Pancreas (tissue), 10 donors: ENCODE results near the gene ENO2. TPM values are rescaled to one million over a fixed set of nuclear protein-coding genes. Genes with fewer than 3 reads are reported as not detected.
A peak's percentile ranks its signal among the peaks of the same experiment; 100 is the strongest.

Experiments used
- ATAC-seq, 4 donors: fragments of 200-7000 bp; cut with Tn5 transposase; one replicate each; pipeline versions ENCODE4 v1.8.0 to v1.9.1; 2020; ENCODE audit warnings: mild to moderate bottlenecking in 4 of 4, moderate library complexity in 4 of 4
- DNase-seq, 6 donors: peaks; one replicate each; pipeline ENCODE4 v3.0.0-alpha.2; 2020
- FAIRE-seq: peaks from 2 replicates; lab custom pipeline; 2012; peaks lifted over from hg19 to GRCh38; lab: Jason Lieb, UNC
- H3K27ac ChIP-seq, 4 donors: fragments of 200-600 bp; sonication (generic); 1 replicate in 3 of 4; 2 replicates in 1 of 4; pipeline versions ENCODE4 v1.5.0 to v1.8.0; 2020
- H3K27me3 ChIP-seq, 4 donors: fragments of 200-600 bp; one replicate each; pipeline ENCODE4 v1.8.0; 2021
- H3K36me3 ChIP-seq, 3 donors: fragments of 200-600 bp; sonication (generic) in 1 of 3; one replicate each; pipeline versions ENCODE4 v1.5.0 to v1.8.0; 2020 to 2021
- H3K4me1 ChIP-seq, 3 donors: fragments of 200-600 bp; one replicate each; pipeline ENCODE4 v1.8.0; 2021
- H3K4me3 ChIP-seq, 4 donors: fragments of 200-600 bp; sonication (generic) in 2 of 4; one replicate each; pipeline versions ENCODE4 v1.5.0 to v1.8.0; 2020 to 2021
- H3K9me3 ChIP-seq, 4 donors: fragments of 200-600 bp; one replicate each; pipeline ENCODE4 v1.8.0; 2021
- WGBS, 2 donors: extraction: QIAGEN DNeasy Blood & Tissue Kit; methylation state at CpG; one replicate each; pipeline ENCODE4 v1.1.7; 2013; 5-methylcytosine and 5-hydroxymethylcytosine counted together
- intact Hi-C, 3 donors: fragments of 100-400 bp; cut with DNase I; formaldehyde crosslinking; loops; one replicate each; pipeline versions ENCODE4 v1.11.1 to v1.14.2; 2022
- polyA plus RNA-seq, 2 donors: library from polyadenylated mRNA; stranded (reverse); fragments of 200-250 nt; gene quantifications; one replicate each; pipeline ENCODE4 v1.2.3, GENCODE V29; 2013
- total RNA-seq, 6 donors: library from RNA; stranded (reverse); fragmentation: NEBNext Ultra II Directional in 4 of 6; extraction: Animal tissue kit (Norgen Biotek cat#: 25700) in 4 of 6; gene quantifications; one replicate each; pipeline versions ENCODE4 v1.2.1 to v1.2.4, GENCODE V29; 2021 to 2023
- TF ChIP-seq, protein P1 (sequence below), 4 donors: fragments of 200-600 bp; sonication (generic) in 3 of 4; IDR thresholded peaks; one replicate each; pipeline versions ENCODE4 v1.5.0 to v1.8.0; 2021; ENCODE audit warnings: antibody characterized with exemption in 4 of 4
- donor health status: healthy with polysubstance abuse.
- donor health status: DM: no; HTN: no; CAD: no; lungs with moderate emphysema.
- donor health status: DM: no; HTN: no; CAD: no.
- donor health status: control.
- donor health status: control.
- donor health status: Bipolar disorder and iron deficiency.
- donor health status: DM: yes; HTN: yes; CAD: no.
- donor health status: DM: no; HTN: no; CAD: no.
- donor health status: DM: no; HTN: no; CAD: no.
- donor health status: DM: yes; HTN: yes; CAD: no.

ENO2 gene
- total and polyA plus RNA-seq, 8 donors, result 2.3 to 53.6 (median 6.6) TPM

DNA sequence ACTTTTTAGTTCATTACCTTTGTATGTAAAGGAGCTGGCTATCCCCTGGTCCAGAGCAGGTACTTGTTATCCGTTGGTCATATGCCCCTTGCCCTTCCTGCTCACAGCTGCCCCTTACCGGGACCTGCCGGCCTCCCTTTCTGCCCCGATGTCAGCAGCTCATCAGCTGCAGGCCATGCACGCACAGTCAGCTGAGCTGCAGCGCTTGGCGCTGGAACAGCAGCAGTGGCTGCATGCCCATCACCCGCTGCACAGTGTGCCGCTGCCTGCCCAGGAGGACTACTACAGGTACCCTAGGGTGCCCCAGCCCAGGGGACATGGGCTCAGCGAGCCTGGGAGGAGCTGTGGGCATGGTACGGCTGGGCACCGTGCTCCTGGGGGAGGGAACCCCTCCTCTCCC lies 26.9 kb downstream of the ENO2 start:
- Histone ChIP-seq H3K27me3 (no peaks in the 10 kb centered on the region), H3K9me3 (no peaks in the 10 kb centered on the region), H3K27ac (no peak overlapping the region), H3K4me1 (peaks cover 18 to 28% (median 22%) of the 10 kb centered on the region in 3 donors), H3K36me3 (peaks cover 0 to 4% (median 0%) of the 10 kb centered on the region in 3 donors), H3K4me3 (no peak overlapping the region)
- WGBS, 2 donors, result 84 to 89% methylated on average over 12 of the region's 12 CpGs
- DNase-seq (peak in 2 of 6 donors; percentile 57 to 82), ATAC-seq (no peak), FAIRE-seq (no peak)
- TF ChIP-seq, protein P1, sequence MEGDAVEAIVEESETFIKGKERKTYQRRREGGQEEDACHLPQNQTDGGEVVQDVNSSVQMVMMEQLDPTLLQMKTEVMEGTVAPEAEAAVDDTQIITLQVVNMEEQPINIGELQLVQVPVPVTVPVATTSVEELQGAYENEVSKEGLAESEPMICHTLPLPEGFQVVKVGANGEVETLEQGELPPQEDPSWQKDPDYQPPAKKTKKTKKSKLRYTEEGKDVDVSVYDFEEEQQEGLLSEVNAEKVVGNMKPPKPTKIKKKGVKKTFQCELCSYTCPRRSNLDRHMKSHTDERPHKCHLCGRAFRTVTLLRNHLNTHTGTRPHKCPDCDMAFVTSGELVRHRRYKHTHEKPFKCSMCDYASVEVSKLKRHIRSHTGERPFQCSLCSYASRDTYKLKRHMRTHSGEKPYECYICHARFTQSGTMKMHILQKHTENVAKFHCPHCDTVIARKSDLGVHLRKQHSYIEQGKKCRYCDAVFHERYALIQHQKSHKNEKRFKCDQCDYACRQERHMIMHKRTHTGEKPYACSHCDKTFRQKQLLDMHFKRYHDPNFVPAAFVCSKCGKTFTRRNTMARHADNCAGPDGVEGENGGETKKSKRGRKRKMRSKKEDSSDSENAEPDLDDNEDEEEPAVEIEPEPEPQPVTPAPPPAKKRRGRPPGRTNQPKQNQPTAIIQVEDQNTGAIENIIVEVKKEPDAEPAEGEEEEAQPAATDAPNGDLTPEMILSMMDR (IDR thresholded peaks at IDR 0.05), result no peak
- intact Hi-C loops, result loop anchor here in 1 of 3 donors (10.0 kb wide), 1 partner anchor 164 kb away; the partner anchor contains the start of gene C1RL

DNA sequence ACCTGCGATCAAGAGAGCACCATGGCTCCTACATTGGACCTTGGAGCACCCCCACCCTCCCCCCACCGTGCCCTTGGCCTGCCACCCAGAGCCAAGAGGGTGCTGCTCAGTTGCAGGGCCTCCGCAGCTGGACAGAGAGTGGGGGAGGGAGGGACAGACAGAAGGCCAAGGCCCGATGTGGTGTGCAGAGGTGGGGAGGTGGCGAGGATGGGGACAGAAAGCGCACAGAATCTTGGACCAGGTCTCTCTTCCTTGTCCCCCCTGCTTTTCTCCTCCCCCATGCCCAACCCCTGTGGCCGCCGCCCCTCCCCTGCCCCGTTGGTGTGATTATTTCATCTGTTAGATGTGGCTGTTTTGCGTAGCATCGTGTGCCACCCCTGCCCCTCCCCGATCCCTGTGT lies 27.4 kb downstream of the ENO2 start:
- H3K27me3 ChIP-seq, result no peaks in the 10 kb centered on the region
- DNase-seq, result peak in 2 of 6 donors; percentile 57 to 69
- H3K9me3 ChIP-seq, result no peaks in the 10 kb centered on the region
- H3K27ac ChIP-seq, result no peak overlapping the region
- no peak overlapping the region for H3K4me3 ChIP-seq
- no peak for FAIRE-seq
- TF ChIP-seq, protein P1 (IDR thresholded peaks at IDR 0.05), result no peak
- H3K36me3 ChIP-seq, result peaks cover 0 to 4% (median 0%) of the 10 kb centered on the region in 3 donors
- intact Hi-C loops, result loop anchor here in 1 of 3 donors (10.0 kb wide), 1 partner anchor 163 kb away; the partner anchor contains the start of gene C1RL
- ATAC-seq, result no peak
- 72 to 77% methylated on average over 9 to 12 of the region's 12 CpGs for WGBS, 2 donors
- H3K4me1 ChIP-seq, result peaks cover 18 to 28% (median 22%) of the 10 kb centered on the region in 3 donors

DNA sequence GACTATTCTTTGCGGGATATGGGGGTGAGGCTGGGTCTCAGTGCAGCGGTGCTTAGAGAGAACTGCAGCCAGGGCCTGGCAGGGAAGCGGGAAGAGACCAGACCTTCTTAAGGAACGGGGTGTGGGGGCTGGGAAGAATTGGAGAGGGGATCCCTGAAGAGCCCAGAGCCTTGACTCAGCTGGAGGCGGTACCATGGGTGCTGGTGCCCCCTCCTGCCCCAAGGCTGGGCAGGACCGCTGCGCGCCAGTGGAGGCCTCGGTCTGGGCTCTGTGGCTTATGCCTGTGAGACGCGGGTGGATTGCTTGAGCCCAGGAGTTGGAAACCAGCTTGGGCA lies 27.9 kb downstream of the ENO2 start:
- peaks cover 18 to 28% (median 22%) of the 10 kb centered on the region in 3 donors for H3K4me1 ChIP-seq
- TF ChIP-seq, protein P1 (IDR thresholded peaks at IDR 0.05), result no peak
- H3K27ac ChIP-seq, result peak overlapping the region in 2 of 4 donors; percentile 95 to 97
- intact Hi-C loops, result loop anchor here in 1 of 3 donors (10.0 kb wide), 1 partner anchor 163 kb away; the partner anchor contains the start of gene C1RL
- no peaks in the 10 kb centered on the region for H3K27me3 ChIP-seq
- ATAC-seq (no peak), FAIRE-seq (no peak), DNase-seq (peak in 3 of 6 donors; percentile 34 to 79 (median 55))
- no peak overlapping the region for H3K4me3 ChIP-seq
- 89 to 91% methylated on average over 11 of the region's 11 CpGs for WGBS, 2 donors
- H3K36me3 ChIP-seq, result peaks cover 0 to 4% (median 0%) of the 10 kb centered on the region in 3 donors
- no peaks in the 10 kb centered on the region for H3K9me3 ChIP-seq

DNA sequence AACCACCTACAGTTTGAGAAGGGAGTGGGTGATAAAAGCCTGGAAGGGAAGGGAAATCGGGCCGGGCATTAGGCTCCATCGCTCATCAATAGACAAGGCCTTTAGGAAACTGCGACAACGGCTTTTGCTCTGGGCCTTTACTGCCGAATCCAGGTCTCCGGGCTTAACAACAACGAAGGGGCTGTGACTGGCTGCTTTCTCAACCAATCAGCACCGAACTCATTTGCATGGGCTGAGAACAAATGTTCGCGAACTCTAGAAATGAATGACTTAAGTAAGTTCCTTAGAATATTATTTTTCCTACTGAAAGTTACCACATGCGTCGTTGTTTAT lies 29.0 kb downstream of the ENO2 start:
- FAIRE-seq, result peak; percentile 59

More for the DNA sequence above, 29.0 kb downstream of the ENO2 start:
- TF ChIP-seq, protein P1 (IDR thresholded peaks at IDR 0.05), result no peak
- peaks cover 15 to 25% (median 22%) of the 10 kb centered on the region in 3 donors for H3K4me1 ChIP-seq
- peak overlapping the region in 2 of 4 donors; percentile 69 to 71 for H3K4me3 ChIP-seq
- peak in 5 of 6 donors; percentile 75 to 85 (median 83) for DNase-seq
- peak overlapping the region; percentile 91 to 97 (median 96) for H3K27ac ChIP-seq
- 1% methylated on average over 13 of the region's 13 CpGs for WGBS, 2 donors
- ATAC-seq, result peak; percentile 47 to 64 (median 54)
- intact Hi-C loops, result loop anchor here in 1 of 3 donors (10.0 kb wide), 1 partner anchor 161 kb away; the partner anchor contains the start of gene C1RL
- no peaks in the 10 kb centered on the region for H3K9me3 ChIP-seq
- no peaks in the 10 kb centered on the region for H3K27me3 ChIP-seq
- peaks cover 0 to 4% (median 0%) of the 10 kb centered on the region in 3 donors for H3K36me3 ChIP-seq
